OCI-LY3 (cell line): Measurements from ENCODE around the gene RSPH10B2.
"Not testable (repeated sequence)": the region's sequence is repeated elsewhere in the genome, so short reads cannot be mapped to it uniquely, and the experiment has no call there.

Experiments
- H2AFZ ChIP-seq: fragments of 200-600, 300-600 bp; shearing (Covaris generic); 2 replicates; pipeline ENCODE4 v1.6.0; 2014; ENCODE audit warnings: antibody characterized with exemption, low read depth, low read length
- H3K27ac ChIP-seq: fragments of 200-600, 300-600 bp; sonication (generic); 2 replicates; pipeline ENCODE4 v1.5.1; 2014; ENCODE audit warnings: mild to moderate bottlenecking, low read length, moderate library complexity, mixed read lengths
- H3K27me3 ChIP-seq: fragments of 200-600, 300-600 bp; sonication (generic); 2 replicates; pipeline ENCODE4 v1.6.1; 2014; ENCODE audit warnings: low read depth, low read length, mixed read lengths
- H3K36me3 ChIP-seq: fragments of 200-600, 300-600 bp; sonication (generic); replicated peaks from 2 replicates; pipeline ENCODE3; 2014; ENCODE audit warnings: low read depth, low read length, mixed read lengths
- H3K4me1 ChIP-seq: fragments of 300-600, 200-600 bp; sonication (generic); 2 replicates; pipeline ENCODE4 v1.6.1; 2014; ENCODE audit warnings: low read length, mixed read lengths
- H3K4me2 ChIP-seq: fragments of 200-600, 300-600 bp; sonication (generic); 2 replicates; pipeline ENCODE4 v1.6.1; 2014; ENCODE audit warnings: low read length, mixed read lengths
- H3K4me3 ChIP-seq: fragments of 300-600, 200-600 bp; sonication (generic); 2 replicates; pipeline ENCODE4 v1.5.1; 2014; ENCODE audit warnings: antibody characterized with exemption, mild to moderate bottlenecking, low read length, moderate library complexity
- H3K79me2 ChIP-seq: fragments of 300-600, 200-600 bp; shearing (Covaris generic); 2 replicates; pipeline ENCODE4 v1.6.1; 2014; ENCODE audit warnings: mild to moderate bottlenecking, low read length, mixed read lengths
- H3K9ac ChIP-seq: fragments of 300-600, 200-600 bp; shearing (Covaris generic); 2 replicates; pipeline ENCODE4 v1.6.0; 2014; ENCODE audit warnings: mild to moderate bottlenecking, low read length, moderate library complexity
- H3K9me3 ChIP-seq: fragments of 200-600, 300-600 bp; shearing (Covaris generic); 2 replicates; pipeline ENCODE4 v1.6.1; 2014; ENCODE audit warnings: low read length, mixed read lengths; ENCODE audit not compliant: insufficient read depth
- H4K20me1 ChIP-seq: fragments of 200-600, 300-600 bp; sonication (generic); 2 replicates; pipeline ENCODE4 v1.6.1; 2016; ENCODE audit warnings: low read length, mixed read lengths; ENCODE audit not compliant: insufficient read depth
- CTCF ChIP-seq: fragments of 200-600, 300-600 bp; sonication (generic); IDR thresholded peaks from 2 replicates; pipeline ENCODE4 v1.5.1; 2014; ENCODE audit warnings: antibody characterized with exemption, low read length, low read depth
- EZH2phosphoT487 ChIP-seq: fragments of 200-600 bp; shearing (Covaris generic); IDR thresholded peaks from 2 replicates; pipeline ENCODE4 v1.6.1; 2018; ENCODE audit warnings: antibody characterized with exemption, mixed run types, low read depth

The RSPH10B2 gene

GRCh38 chr7:6709808-6710207 is 44.1 kb upstream of the RSPH10B2 start:
- peaks cover 10% of the 10 kb centered on the region for H3K36me3 ChIP-seq
- H3K4me1 ChIP-seq: peaks cover 5% of the 10 kb centered on the region
- H3K9ac ChIP-seq: no peak overlapping the region
- peaks cover 5% of the 10 kb centered on the region; the same call in 1 of the 2 replicates for H3K9me3 ChIP-seq
- H3K27me3 ChIP-seq: no peaks in the 10 kb centered on the region
- H3K4me2 ChIP-seq: no peak overlapping the region
- no peak overlapping the region for H3K4me3 ChIP-seq
- H3K79me2 ChIP-seq: peaks cover 20% of the 10 kb centered on the region
- no peaks in the 10 kb centered on the region; the same call in 1 of the 2 replicates for H4K20me1 ChIP-seq
- no peak overlapping the region for H3K27ac ChIP-seq
- no peak for TF ChIP-seq CTCF
- TF ChIP-seq EZH2phosphoT487: no peak
- H2AFZ ChIP-seq: no peak overlapping the region

DNA sequence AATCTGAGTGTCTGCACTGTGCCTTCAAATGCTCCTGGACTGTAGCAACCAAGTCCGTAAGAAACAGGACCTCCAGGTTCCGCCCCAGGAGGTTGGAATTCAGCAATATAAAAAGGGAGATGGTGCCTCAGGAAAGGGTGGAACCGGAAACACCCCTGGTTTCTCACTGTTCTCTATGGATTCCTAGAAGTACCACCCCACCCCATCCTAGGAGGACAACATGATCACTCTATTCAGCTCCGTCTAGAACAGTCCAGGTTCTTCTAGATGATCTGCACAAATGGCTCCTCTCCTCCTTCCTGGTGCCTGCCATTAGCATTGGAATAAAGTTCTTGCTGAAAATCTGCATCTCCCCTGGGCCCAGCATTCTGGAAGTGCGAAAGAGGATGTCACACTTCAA is 39.5 kb upstream of the RSPH10B2 start:
- H4K20me1 ChIP-seq: no peaks in the 10 kb centered on the region
- H3K9me3 ChIP-seq: no peaks in the 10 kb centered on the region
- no peaks in the 10 kb centered on the region for H3K4me1 ChIP-seq
- H2AFZ ChIP-seq: no peak overlapping the region
- H3K36me3 ChIP-seq: no peaks in the 10 kb centered on the region
- H3K4me3 ChIP-seq: no peak overlapping the region
- H3K4me2 ChIP-seq: no peak overlapping the region
- no peaks in the 10 kb centered on the region for H3K27me3 ChIP-seq
- H3K9ac ChIP-seq: no peak overlapping the region
- no peak overlapping the region for H3K27ac ChIP-seq
- H3K79me2 ChIP-seq: no peaks in the 10 kb centered on the region
- TF ChIP-seq EZH2phosphoT487: no peak
- no peak for TF ChIP-seq CTCF

DNA sequence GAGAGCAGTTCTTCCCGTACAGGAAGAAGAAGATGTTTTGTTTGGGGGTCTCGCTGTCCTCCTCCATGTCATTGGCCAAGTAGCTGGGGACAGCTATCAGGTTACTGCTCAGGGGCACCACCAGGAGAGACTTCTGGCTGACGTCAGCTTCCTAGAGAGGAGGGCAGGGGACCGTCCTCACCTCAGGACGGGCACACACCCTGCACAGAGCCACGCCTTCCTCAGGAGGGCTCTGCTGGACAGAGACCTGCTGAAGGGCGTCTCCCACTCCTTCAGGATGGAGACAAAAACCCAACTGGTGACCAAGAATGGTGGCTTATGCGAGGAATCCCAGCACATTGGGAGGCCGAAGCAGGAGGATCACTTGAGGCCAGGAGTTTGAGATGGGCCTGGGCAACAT is 38.0 kb upstream of the RSPH10B2 start:
- not testable (repeated sequence) for H3K9me3 ChIP-seq, H4K20me1 ChIP-seq, H3K9ac ChIP-seq, H3K36me3 ChIP-seq, H3K27me3 ChIP-seq, H3K79me2 ChIP-seq, H3K27ac ChIP-seq, H3K4me1 ChIP-seq, H3K4me2 ChIP-seq, H3K4me3 ChIP-seq, H2AFZ ChIP-seq

DNA sequence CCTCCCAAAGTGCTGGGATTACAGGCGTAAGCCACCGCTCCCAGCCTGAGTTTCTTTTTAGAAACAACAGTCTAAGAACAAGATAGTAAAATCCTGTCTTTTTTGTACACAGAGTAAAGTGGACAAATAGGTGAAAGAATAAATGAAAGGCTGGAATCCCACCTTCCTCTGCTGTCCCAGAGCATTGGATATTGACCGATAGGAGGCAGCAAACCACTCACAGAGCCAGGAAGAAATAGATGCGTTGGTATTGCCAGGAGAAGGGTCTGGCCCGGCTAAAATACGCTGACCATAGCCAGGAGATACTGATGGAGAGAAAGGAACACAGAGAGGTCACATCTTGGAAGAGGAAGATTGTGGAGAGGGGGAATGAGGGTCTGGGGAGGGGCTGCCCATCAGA is 35.8 kb upstream of the RSPH10B2 start:
- H3K9me3 ChIP-seq: no peaks in the 10 kb centered on the region
- H3K36me3 ChIP-seq: no peaks in the 10 kb centered on the region
- no peaks in the 10 kb centered on the region for H4K20me1 ChIP-seq
- no peak overlapping the region for H3K4me2 ChIP-seq
- H3K9ac ChIP-seq: no peak overlapping the region
- no peak overlapping the region for H2AFZ ChIP-seq
- no peak overlapping the region for H3K27ac ChIP-seq
- H3K4me3 ChIP-seq: no peak overlapping the region
- TF ChIP-seq EZH2phosphoT487 (no peak), CTCF (no peak)
- H3K4me1 ChIP-seq: no peaks in the 10 kb centered on the region
- H3K79me2 ChIP-seq: no peaks in the 10 kb centered on the region
- no peaks in the 10 kb centered on the region for H3K27me3 ChIP-seq

GRCh38 chr7:6724351-6724750 is 29.6 kb upstream of the RSPH10B2 start:
- Histone ChIP-seq H3K27ac (peak overlapping the region; percentile 81; the same call in 1 of the 2 replicates), H3K4me1 (peaks cover 24% of the 10 kb centered on the region)
- not testable (repeated sequence) for H3K9me3 ChIP-seq, H3K4me3 ChIP-seq, H3K9ac ChIP-seq, H4K20me1 ChIP-seq, H3K4me2 ChIP-seq, H3K79me2 ChIP-seq, H3K36me3 ChIP-seq, H2AFZ ChIP-seq, H3K27me3 ChIP-seq
